HG03378 (cell line): ENCODE results near the gene TRMT10B.

Experiments
- ATAC-seq: cut with Tn5 transposase; IDR thresholded peaks from one replicate; pipeline ENCODE4 v1.9.1; 2021; ENCODE audit warnings: mild to moderate bottlenecking, moderate library complexity; ENCODE audit not compliant: unreplicated experiment

Gene TRMT10B

GRCh38 chr9:37753489-37754190 lies at the start of gene TRMT10B:
TSS of gene TRMT10B (plus strand) at chr9:37753805. CDS start at chr9:37761932, 8,127 bp downstream.
- ATAC-seq, result peak; percentile 68

- ATAC-seq, result no peak
Measured at GRCh38 chr9:37705787-37706186, 47.8 kb upstream of the TRMT10B start.

- no peak for ATAC-seq
Measured at GRCh38 chr9:37706290-37706689, 47.3 kb upstream of the TRMT10B start.

GRCh38 chr9:37707748-37708147 lies 45.9 kb upstream of the TRMT10B start:
- no peak for ATAC-seq

GRCh38 chr9:37710046-37710445 lies 43.6 kb upstream of the TRMT10B start:
- no peak for ATAC-seq

GRCh38 chr9:37715260-37715659 lies 38.3 kb upstream of the TRMT10B start:
- ATAC-seq, result no peak

GRCh38 chr9:37715991-37716505 lies 37.6 kb upstream of the TRMT10B start:
- no peak for ATAC-seq

GRCh38 chr9:37719526-37719925 lies 34.1 kb upstream of the TRMT10B start:
- no peak for ATAC-seq

GRCh38 chr9:37727013-37727412 lies 26.6 kb upstream of the TRMT10B start:
- ATAC-seq, result no peak

- no peak for ATAC-seq
Measured at GRCh38 chr9:37729499-37729898, 24.1 kb upstream of the TRMT10B start.

GRCh38 chr9:37730256-37730655 lies 23.3 kb upstream of the TRMT10B start:
- no peak for ATAC-seq

- no peak for ATAC-seq
Measured at GRCh38 chr9:37730839-37731238, 22.8 kb upstream of the TRMT10B start.

- no peak for ATAC-seq
Measured at GRCh38 chr9:37732086-37732741, 21.4 kb upstream of the TRMT10B start.

- no peak for ATAC-seq
Measured at GRCh38 chr9:37732952-37733351, 20.7 kb upstream of the TRMT10B start.

- ATAC-seq, result no peak
Measured at GRCh38 chr9:37739222-37739621, 14.4 kb upstream of the TRMT10B start.

- no peak for ATAC-seq
Measured at GRCh38 chr9:37740128-37740527, 13.5 kb upstream of the TRMT10B start.

GRCh38 chr9:37740631-37741328 lies 12.8 kb upstream of the TRMT10B start:
- no peak for ATAC-seq

- ATAC-seq, result no peak
Measured at GRCh38 chr9:37745970-37746369, 7.6 kb upstream of the TRMT10B start.

GRCh38 chr9:37746448-37747270 lies 6.9 kb upstream of the TRMT10B start:
- ATAC-seq, result no peak

- ATAC-seq, result peak; percentile 56
Measured at GRCh38 chr9:37747271-37747753, 6.3 kb upstream of the TRMT10B start.

GRCh38 chr9:37749129-37749528 lies 4.5 kb upstream of the TRMT10B start:
- ATAC-seq, result no peak
